Stimulated activated CD8-positive, alpha-beta memory T cell treated with anti-CD3 and anti-CD28 coated beads, Interleukin-12 subunit alpha, Interleukin-12 subunit beta, amount 100 ng/mL, for 4 hours (primary cell): ENCODE measurements around the gene ZNF608.

Experiments
- DNase-seq: peaks from one replicate; pipeline ENCODE4 v3.0.0-alpha.2; 2020; ENCODE audit warnings: low read depth

The ZNF608 gene

DNA sequence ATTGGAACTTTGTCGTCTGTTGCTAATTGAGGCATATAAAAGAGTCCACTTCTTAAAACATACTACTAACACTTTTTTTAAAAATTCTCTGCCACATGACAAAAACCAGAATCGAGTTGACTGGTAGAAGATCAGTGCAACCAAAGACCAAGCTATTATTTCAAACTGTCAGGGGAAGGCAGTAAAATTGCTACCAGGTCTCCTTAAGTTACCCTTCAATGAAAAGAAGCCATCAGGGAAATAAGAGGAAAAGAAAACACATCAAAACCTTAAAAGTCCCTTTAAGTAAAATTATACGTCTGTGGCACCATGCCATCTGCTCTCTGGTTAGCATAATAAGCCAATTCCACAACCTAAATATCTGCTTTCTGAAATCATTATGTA lies 9.6 kb downstream of the ZNF608 start:
- no peak for DNase-seq

DNA sequence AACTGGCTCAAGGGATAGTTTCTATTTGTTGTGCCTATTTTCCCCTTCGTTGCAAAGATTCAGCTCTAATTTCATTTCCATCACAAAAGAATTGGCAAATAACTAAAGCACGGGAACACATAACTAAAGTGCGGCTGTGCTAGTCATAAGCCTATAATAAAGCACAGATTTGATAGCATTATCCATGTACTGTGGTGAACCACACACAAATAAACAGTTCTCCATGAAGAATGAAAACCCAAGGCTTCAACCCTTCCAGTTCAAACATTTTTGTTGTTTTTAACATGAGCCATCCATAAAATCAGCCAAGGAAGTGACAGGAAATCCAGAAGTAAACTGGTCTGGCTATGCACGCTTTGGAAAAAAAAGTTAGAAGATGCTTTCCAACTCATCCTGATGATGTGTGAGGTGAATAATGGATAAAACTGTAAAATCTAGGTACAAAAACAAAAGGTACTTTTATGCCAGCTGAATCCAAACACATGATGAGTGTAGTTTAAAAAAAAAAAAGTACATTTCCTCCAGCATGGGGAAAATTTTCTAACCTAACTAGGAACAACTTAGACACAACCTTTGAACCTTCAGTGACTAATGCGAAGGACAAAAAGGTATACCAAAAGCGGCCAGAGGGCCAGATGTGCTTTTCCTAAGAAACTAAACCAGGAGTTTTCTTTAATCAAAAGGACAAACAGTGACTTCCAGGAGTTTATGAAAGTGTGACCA lies 10.2 kb downstream of the ZNF608 start:
- no peak for DNase-seq

DNA sequence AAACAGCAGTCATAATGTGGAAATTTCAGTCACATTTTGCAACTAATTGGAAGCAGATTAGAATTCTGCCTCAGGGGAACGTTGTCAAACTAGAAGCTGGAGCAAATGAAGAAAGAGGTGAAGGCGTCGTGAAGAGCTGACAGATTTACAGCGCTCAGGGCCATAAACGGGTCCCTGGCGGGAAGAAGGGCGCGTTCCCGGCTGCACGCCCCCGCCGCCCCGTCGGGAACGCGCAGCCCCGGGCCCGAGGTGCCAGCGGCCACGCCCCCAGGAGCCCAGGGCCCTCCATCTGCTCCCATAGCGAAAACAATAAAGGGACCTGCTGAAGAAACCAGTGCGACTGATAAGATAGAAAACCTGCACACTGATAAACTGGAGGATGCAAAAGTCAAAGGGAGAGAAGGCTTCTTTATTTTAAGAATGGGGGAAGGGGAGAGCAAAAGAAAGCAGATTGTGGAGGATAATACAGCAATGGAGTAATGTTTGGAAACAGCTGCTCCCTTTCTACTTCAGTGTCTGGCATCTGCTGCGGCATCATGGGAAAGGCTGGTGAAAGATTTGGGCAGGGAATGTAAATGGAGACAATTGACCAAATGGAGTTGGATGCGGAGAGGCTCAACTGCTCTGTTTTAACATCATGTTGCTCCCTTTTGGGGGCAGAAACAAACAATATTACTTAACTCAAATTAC lies 11.1 kb downstream of the ZNF608 start:
- DNase-seq: no peak

DNA sequence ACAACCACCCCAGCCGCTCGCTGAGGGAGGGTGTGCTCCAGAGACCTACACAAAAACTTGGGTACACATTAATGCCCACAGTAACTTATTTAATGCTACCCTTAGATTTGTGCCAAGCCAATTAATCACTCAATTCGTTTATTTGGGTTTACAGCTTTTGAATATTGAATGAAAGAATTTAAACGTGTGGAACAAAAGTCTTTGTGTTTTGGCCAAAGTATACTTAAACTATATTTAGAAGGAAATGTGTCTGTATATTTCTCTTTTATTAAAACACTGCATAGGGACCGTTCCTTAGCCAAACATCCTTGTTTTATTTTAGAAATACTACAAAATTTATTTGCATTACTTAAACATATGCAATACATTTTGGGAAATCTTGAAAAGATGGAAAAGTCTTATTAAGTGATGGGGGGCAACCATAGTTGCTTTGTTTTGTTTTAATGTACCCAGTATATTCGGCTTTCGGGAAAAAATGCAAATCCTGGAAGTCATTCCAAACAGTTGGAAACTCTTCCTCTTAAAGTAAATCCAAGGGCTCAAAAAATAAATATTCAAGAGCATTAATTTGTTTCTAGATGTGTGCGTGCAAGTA lies 11.8 kb downstream of the ZNF608 start:
- DNase-seq: no peak

DNA sequence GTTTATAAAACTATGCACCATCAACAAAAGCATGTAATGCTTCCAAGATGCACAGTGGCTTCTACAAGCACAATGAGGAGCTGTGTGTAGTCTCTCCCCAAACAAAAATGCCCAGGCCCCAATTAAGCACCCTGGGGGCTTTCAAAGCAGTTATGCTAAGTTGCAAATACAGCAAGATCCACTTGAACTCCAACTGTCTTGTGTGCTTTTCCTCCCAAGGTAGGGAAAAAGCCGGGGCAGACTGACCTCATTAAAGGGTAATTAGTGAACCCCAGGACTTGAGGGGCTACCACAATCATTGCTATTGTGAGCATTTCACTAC lies 13.1 kb downstream of the ZNF608 start:
- no peak for DNase-seq

DNA sequence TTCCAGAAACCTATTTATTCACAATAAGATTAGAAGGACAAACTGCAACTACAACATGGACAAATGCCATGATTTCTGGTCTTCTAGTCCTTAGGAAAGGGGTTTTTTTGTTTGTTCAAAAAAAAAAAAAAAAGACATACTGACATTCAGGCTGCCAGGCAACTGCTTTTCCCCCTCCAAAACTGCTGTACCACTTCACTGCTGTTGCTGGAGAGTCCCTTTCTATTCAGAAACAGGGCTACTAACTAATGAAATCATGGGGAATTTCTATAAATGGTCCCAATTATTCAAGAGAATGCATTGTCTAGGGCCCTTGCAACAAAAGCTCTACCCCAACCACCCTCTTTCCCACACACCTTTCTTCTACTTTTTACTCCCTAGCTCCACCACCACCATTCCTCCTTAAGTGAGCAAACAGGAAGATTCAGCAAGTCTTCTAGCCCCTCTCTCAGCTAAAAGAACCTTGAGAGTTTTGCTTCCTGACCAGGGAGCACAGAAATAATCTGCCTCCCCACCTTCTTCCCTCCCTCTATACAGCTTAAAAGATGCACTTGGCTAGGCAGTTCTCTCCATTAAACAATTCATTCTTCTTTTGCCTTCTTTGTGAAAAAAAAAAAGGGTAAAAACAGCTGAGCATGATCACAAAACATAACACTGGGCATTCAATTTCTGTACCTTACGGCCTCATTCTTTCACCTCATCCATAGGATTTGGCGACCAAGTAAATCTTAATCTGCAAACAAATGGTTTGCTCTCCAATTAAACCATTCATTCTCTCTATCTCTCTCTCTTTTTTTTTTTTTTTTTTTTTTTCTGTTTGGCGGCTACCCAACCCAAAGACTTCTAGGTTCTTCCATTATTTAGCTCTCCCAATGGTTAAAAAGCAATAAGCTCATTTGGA lies 13.8 kb downstream of the ZNF608 start:
- no peak for DNase-seq

DNA sequence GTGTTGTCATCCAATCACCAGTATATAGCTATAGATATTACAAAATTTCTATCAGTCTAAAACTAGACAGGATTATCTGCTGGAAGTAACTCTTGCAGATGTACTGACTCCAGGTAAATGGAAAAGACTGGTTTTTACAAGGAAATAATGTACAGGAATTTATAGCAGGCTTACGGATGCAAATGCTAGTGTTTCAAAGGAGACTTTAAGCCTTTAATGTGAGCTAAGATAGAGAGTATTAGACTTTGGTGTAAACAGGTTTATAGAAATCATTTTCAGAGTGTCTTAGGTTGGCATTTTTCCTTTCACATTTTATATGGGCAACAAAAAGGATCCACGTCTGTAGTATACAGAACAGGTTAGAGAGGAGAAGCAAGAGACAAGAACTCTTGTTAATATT lies 16.1 kb downstream of the ZNF608 start:
- DNase-seq: no peak

DNA sequence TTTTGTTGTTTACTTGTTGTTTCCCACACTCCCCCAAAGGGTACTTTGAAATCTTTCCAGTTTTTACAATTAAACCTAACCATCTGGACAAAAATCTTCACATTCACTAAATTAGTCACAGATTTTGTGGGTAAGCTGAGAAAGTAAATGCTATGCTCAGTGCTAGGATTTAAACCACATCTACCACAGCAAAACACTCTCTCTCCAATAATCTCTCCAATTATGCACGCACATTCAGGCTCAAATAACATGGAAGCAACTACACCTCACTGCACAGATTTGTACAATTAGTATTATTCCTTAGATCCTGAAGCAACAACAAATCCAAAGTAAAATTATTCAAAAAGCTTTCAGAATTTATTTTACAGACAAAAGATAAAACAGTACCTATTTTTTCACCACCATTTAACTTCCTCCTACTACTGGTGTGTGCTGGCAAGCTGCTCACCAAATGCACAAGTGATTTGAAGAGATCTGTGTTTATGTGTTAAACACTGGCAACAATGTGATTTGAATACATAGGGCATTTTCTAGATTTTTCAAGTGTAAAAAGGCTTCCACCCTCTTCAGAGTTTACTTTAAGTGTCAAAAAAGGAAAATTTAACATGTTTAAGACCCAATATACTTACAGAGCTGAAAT lies 16.6 kb downstream of the ZNF608 start:
- no peak for DNase-seq

DNA sequence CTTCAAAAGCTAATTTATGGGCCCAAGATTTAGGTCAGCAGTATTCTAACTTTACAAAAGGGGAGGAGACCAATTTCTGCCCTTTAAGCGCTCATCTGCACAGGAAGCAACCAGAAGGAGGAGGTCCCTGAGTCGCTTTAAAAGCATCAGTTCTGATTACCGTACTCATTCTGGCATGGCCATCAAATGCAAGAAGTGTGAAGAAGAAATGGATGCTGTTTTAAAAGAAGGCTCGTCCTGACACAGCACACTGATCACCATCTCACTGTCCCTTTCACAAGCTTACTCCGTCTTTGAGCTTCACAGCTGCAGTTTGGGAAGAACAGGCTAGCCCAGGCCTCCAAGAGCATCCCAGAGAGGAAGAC lies 17.5 kb downstream of the ZNF608 start:
- no peak for DNase-seq

DNA sequence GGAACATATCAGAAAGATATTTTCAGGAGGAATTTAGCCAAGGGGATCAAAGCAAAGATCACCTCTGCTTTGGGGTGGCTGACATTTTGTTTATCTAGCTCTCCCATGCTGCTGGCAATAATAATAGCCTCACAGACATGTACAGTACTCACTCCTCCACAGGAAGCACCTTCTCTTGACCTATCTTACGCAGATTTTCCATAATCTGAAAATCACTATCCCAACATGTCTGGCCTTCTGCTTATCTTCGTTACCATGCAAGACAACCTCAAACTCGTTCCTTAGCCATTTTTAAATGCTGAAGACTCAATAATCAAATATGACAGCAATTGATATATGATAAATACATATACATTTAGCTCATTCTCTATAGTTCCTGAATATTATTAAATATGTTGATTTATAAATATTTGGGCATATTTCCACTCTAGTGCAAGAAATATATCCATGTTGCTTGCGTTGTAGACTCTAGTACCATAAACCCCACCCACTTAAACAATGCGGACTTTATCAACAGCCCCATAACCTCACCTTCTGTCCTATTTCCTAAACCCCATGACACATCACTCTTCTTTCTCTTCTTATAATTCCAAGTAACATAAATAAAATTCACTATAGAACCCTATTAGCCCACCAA lies 18.0 kb downstream of the ZNF608 start:
- no peak for DNase-seq

DNA sequence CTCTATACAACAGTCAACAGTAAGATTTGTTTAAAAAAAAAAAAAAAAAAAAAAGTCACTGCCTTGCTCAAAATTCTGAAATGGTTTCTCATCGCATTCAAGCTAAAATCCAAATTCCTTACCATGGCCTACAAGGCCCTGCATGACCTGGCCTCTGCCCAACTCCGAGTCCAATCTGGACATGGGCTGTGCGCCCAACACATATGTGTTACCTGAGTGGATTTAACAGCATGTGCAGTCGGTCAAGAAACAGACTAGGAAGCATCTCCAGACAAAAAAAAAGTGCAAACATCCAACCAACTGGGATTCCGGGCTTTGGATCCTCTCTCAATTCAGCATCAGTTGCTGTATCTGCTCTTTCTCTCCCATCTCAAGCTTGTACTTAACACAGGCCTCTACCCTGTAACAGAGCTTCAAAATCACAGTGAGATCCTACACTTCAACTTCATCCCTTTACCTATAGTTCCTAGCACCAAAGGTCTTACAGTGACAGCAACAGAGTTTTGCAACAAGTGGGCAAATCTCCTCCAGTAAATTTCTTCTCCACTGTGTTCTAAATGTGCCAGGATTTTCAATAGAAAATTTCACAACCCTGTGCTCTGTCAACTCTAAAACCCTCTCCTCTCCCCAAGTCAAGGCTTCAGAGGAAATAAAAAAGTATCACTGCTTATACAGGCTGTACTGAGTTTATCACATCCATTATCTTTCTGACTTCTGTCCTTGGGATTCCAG lies 19.6 kb downstream of the ZNF608 start:
- DNase-seq: no peak

DNA sequence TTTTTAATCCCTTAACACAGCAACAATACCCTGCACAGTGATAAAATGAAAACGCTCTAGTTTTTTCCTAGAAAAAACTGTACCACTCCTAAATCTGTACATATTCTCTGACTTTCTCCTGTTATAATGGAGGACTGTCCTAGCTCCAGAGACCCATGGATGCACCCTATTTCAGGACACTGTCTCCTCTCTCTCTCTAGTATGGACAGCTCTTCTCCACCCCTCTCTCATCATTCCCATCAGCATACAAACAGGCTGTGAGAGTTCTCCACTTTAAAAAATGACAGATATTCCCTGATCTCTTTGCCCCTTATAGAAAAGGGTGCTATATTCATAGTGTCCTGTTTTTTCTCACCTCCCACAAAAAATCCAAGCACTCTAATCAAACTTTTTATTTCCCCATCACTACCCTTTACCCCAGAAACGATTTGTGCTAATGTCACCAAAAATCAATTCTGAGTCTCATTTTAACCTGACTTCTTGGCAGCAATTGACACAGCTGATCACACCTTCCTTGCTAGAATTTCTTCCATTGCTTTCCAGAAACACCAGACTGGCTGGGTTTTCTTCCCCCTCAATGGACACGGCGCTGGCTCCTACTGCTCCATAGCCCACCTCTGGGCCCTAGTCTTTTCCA lies 20.7 kb downstream of the ZNF608 start:
- no peak for DNase-seq

DNA sequence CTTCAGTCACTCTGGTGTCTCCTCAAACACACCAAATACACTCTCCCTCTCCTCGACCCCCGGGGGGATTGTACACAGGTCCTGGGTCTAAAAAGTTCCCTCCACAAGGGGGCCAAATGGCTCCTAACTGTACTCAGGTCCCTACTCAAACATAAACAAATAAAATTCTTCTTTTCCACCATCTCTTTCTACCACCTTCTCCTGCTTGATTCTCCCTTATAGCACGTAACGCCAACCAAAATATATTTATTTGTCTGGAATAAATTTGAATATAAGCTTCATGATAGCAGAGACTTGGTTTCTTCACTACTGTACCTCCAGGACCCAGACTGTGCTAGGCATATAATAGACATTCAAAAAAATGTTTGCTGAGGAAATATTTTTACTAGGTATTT lies 21.4 kb downstream of the ZNF608 start:
- no peak for DNase-seq

DNA sequence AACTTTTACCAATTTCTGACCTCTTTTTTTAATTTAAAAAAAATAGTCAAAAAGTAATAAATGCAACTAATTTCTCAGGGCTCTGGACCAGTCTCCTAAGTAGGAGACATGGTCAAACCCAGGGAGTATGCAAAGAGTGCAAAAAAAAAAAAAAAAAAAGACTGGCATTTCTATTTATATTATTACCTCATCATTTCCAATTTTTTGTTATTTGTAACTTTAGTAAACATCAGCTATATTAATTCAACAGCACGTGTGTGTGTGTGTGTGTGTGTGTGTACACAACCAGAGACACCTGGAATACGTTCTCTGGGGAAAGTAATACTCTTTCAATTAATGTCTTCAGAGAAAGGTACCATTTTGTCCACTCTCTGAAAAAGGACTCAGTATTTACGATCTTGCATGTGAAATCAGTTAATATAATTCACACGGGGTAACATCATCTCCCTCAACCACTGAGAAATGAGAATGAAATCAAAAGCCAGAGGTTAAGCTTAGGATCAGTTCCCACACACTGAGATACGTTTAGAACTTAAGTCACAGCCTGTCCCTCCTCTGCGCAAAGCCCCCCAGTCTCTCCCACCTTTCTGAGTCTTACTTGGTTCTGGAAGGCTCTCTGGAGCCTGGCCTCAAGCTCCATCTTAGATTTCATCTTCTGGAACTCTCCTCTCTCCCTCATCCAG lies 21.9 kb downstream of the ZNF608 start:
- DNase-seq: no peak

DNA sequence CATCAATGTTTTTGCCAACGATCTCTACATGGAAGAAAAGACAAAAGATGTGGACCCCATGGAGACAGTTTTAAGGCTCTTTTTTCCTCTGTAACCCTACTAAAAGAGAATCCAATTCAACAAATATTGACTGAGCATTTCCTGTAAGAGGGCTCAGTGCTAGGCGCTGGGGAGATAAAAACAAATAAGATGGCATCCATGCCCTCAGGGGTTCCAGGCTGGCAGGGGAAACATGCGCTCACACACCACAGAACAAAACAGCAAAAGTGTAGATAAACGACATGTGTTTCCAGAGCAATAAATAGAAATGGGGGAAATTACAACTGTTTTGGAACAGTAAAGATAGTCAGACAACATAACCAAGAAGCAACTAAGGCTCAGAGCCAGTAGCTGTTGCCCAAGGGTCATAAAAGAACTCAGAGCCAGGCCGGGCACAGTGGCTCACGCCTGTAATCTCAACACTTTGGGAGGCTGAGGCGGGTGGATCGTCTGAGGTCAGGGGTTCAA lies 25.2 kb downstream of the ZNF608 start:
- no peak for DNase-seq

DNA sequence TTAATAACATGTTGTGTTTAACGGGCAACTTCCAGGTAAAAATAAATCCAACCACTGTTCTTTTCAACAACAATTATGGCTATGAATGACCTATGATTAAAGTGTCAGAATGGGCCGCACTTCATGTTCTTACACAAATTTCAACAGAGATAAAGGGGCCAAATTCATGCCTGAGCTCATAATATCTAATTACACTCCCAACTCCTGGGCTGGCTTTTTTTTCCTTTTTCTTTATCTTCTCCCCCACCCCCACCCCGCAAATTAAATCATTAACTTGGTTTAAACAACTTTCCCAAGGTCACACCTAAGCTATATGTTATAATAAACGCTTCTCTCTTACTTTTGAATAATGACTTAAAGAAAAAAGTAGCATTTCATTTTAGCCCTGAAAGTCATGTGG lies 25.8 kb downstream of the ZNF608 start:
- no peak for DNase-seq

DNA sequence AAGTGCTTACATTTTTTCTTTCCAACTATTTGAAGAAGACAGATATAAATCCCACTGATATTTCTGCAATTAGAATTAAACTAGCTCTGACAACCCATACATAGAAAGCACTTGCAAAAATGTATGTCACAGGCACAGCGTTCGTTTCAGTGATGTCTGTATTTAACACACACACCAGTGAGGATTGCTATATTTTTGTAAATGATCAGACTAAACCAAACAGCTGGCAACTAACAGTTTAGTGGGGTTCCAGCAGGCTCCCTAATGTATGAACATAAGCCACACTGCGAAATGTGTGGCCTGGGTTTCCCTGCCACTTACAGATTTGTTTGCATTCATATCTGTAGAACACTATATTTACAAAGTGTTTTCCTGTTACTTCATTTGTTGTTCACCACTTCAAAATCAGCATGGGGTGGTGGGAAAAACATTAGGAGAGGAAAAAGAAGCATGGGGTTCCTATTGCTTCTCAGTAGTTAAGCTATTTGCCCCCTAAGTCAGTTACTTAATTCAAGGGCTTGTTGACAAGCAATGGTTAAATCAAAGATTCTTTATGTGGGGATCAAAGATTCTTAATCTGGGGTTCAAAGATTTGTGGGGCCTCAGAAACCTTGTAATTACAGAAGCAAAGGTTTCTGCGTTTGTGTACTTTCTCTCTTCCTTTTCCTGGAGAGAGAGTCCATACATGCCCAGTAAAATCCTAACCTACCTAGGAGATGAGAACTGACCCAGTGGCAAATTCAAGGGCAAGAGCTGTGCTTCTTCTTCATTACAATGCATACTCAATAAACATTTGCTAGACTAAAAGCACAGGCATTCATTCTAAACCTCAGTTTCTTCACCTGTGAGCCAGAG lies 27.1 kb downstream of the ZNF608 start:
- no peak for DNase-seq

DNA sequence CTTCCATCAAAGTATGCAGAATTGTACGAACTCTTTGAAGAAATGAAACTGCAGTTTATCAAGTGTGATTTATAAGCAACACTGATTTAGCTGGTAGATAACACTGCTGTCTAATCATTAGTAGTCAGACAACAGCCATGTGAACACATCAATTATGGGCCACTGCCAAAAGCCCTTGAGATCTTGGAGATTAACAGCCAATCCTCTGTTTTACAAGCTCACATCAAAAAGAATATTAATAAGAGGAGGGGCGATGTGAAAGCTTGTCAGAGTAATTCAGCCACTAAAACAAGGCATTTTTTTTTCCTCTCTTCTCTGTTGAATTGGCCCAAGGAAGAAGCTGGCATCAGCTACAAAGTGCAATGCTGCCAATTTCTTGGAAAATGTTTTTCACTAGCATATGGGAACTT lies 28.1 kb downstream of the ZNF608 start:
- DNase-seq: no peak

DNA sequence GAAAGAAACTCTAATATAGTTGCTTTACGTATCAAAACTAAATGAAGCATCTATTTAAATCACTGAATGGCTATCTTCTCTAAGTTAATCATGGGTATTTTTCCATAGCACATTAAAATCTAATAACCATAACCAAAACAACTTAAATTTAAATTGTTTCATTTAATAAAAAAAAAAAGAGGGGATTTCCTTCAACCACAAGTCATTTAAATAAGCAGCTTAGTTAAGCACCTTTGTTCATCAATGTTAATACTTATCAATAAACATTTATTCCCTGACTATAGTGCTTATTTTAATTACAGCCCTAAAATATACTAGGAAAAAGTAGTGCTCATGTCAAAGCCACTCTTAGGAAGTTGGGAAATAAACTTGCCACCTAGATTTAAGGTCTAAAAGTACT lies 30.3 kb downstream of the ZNF608 start:
- no peak for DNase-seq
